Tibial nerve (tissue), 3 donors: ENCODE measurements around the gene TEC.

Experiments
- CTCF ChIP-seq, 5 experiments: fragments of 200-600 bp in 3 of 5; fragments of 450-650 bp in 2 of 5; sonication (generic) in 3 of 5; IDR thresholded peaks; one replicate each; pipeline ENCODE4 v1.5.1; 2016 to 2019; ENCODE audit warnings: antibody characterized with exemption in 5 of 5, mild to moderate bottlenecking in 3 of 5, moderate library complexity in 2 of 5
- POLR2A ChIP-seq, 2 donors: fragments of 450-650 bp; IDR thresholded peaks; one replicate each; pipeline ENCODE4 v1.6.1; 2017; ENCODE audit warnings: antibody characterized with exemption in 2 of 2, mild to moderate bottlenecking in 2 of 2, moderate library complexity in 2 of 2

GRCh38 chr4:48205107-48205506 is 64.5 kb downstream of the TEC start:
- TF ChIP-seq CTCF (IDR thresholded peaks at IDR 0.05) (no peak), POLR2A (IDR thresholded peaks at IDR 0.05) (no peak)
